H9 (cell line): Measurements from ENCODE around the gene QSOX2. TPM values are rescaled to one million over a fixed set of nuclear protein-coding genes. Genes with fewer than 3 reads are reported as not detected.
A peak's percentile ranks its signal among the peaks of the same experiment; 100 is the strongest.

Experiments
- DNase-seq: peaks from one replicate; pipeline ENCODE4 v3.0.0-alpha.2; 2017
- H2AFZ ChIP-seq: one replicate; pipeline ENCODE4 v1.6.1; 2013; ENCODE audit warnings: mild to moderate bottlenecking, low read length, control low read depth, moderate library complexity
- H2AK5ac ChIP-seq: 2 replicates; pipeline ENCODE4 v1.6.1; 2013; ENCODE audit warnings: low read length, control low read depth, mixed read lengths; ENCODE audit not compliant: insufficient read length
- H2BK120ac ChIP-seq: one replicate; pipeline ENCODE4 v1.6.1; 2013; ENCODE audit warnings: low read depth, mild to moderate bottlenecking, low read length, control low read depth, inconsistent platforms; ENCODE audit not compliant: poor library complexity, severe bottlenecking
- H2BK12ac ChIP-seq: 2 replicates; pipeline ENCODE4 v1.6.1; 2013; ENCODE audit warnings: low read length, control low read depth, mixed read lengths, low read depth; ENCODE audit not compliant: insufficient read length
- H2BK15ac ChIP-seq: 2 replicates; pipeline ENCODE4 v1.6.1; 2013; ENCODE audit warnings: low read depth, low read length, control low read depth
- H2BK20ac ChIP-seq: one replicate; pipeline ENCODE4 v1.6.1; 2013; ENCODE audit warnings: low read depth, mild to moderate bottlenecking, low read length, control low read depth, inconsistent platforms; ENCODE audit not compliant: poor library complexity, severe bottlenecking
- H2BK5ac ChIP-seq: 2 replicates; pipeline ENCODE4 v1.6.1; 2013; ENCODE audit warnings: low read length, control low read depth, mixed read lengths; ENCODE audit not compliant: insufficient read length
- H3K14ac ChIP-seq: 2 replicates; pipeline ENCODE4 v1.6.1; 2013; ENCODE audit warnings: low read length, control low read depth; ENCODE audit not compliant: insufficient read depth
- H3K18ac ChIP-seq: 2 replicates; pipeline ENCODE4 v1.6.1; 2013; ENCODE audit warnings: low read depth, mild to moderate bottlenecking, mixed read lengths, low read length, control low read depth; ENCODE audit not compliant: insufficient read length
- H3K23ac ChIP-seq: 2 replicates; pipeline ENCODE4 v1.6.1; 2013; ENCODE audit warnings: low read length, control low read depth, mixed read lengths, low read depth; ENCODE audit not compliant: insufficient read length
- H3K23me2 ChIP-seq: 2 replicates; pipeline ENCODE4 v1.6.1; 2013; ENCODE audit warnings: low read depth, mild to moderate bottlenecking, mixed read lengths, low read length, control low read depth; ENCODE audit not compliant: insufficient read length, poor library complexity, severe bottlenecking
- H3K27ac ChIP-seq: 2 replicates; pipeline ENCODE4 v1.5.1; 2013; ENCODE audit warnings: low read length, control low read depth, mixed read lengths, low read depth; ENCODE audit not compliant: insufficient read length
- H3K27me3 ChIP-seq: 2 replicates; pipeline ENCODE4 v1.6.1; 2013; ENCODE audit warnings: low read length, control low read depth, inconsistent platforms; ENCODE audit not compliant: insufficient read depth
- H3K4ac ChIP-seq: 2 replicates; pipeline ENCODE4 v1.6.1; 2013; ENCODE audit warnings: low read depth, mild to moderate bottlenecking, control low read depth, inconsistent platforms, low read length, moderate library complexity
- H3K4me1 ChIP-seq: 2 replicates; pipeline ENCODE4 v1.6.1; 2013; ENCODE audit warnings: low read length, control low read depth, inconsistent platforms; ENCODE audit not compliant: insufficient read depth
- H3K4me2 ChIP-seq: 2 replicates; pipeline ENCODE4 v1.6.1; 2013; ENCODE audit warnings: low read length, control low read depth, mixed read lengths; ENCODE audit not compliant: insufficient read length, insufficient read depth
- H3K56ac ChIP-seq: 2 replicates; pipeline ENCODE4 v1.6.1; 2013; ENCODE audit warnings: low read depth, mild to moderate bottlenecking, mixed read lengths, low read length, control low read depth; ENCODE audit not compliant: insufficient read length
- H3K79me1 ChIP-seq: 2 replicates; pipeline ENCODE4 v1.6.1; 2013; ENCODE audit warnings: low read depth, mild to moderate bottlenecking, moderate library complexity, low read length, control low read depth, inconsistent platforms; ENCODE audit not compliant: insufficient read depth, poor library complexity, severe bottlenecking
- H3K79me2 ChIP-seq: 2 replicates; pipeline ENCODE4 v1.6.1; 2013; ENCODE audit warnings: low read length, control low read depth, inconsistent platforms; ENCODE audit not compliant: insufficient read depth
- H3K9ac ChIP-seq: 2 replicates; pipeline ENCODE4 v1.6.1; 2013; ENCODE audit warnings: low read length, control low read depth, mixed read lengths; ENCODE audit not compliant: insufficient read length; ENCODE audit errors: extremely low read depth
- H3K9me3 ChIP-seq: one replicate; pipeline ENCODE4 v1.6.1; 2013; ENCODE audit warnings: low read depth, low read length, inconsistent platforms; ENCODE audit not compliant: control insufficient read depth
- H3T11ph ChIP-seq: one replicate; pipeline ENCODE4 v1.6.1; 2013; ENCODE audit warnings: mild to moderate bottlenecking, low read length, control low read depth, inconsistent platforms
- H4K20me1 ChIP-seq: one replicate; pipeline ENCODE4 v1.6.1; 2013; ENCODE audit not compliant: control insufficient read depth, insufficient read length, insufficient read depth
- H4K5ac ChIP-seq: 2 replicates; pipeline ENCODE4 v1.6.1; 2013; ENCODE audit warnings: low read depth, mild to moderate bottlenecking, mixed read lengths, low read length, control low read depth; ENCODE audit not compliant: insufficient read length
- H4K8ac ChIP-seq: replicated peaks from 2 replicates; pipeline ENCODE4 v1.6.1; 2013; ENCODE audit warnings: low read length, control low read depth, mixed read lengths, low read depth; ENCODE audit not compliant: insufficient read length
- H4K91ac ChIP-seq: 2 replicates; pipeline ENCODE4 v1.6.1; 2013; ENCODE audit warnings: low read depth, mild to moderate bottlenecking, moderate library complexity, mixed read lengths, low read length, control low read depth; ENCODE audit not compliant: insufficient read length
- H3K27ac Mint-ChIP-seq, 3 experiments: 2 replicates in 2 of 3; 3 replicates in 1 of 3; pipeline ENCODE4 v1.8.0; 2020 to 2021; ENCODE audit warnings: mixed read lengths in 3 of 3, mild to moderate bottlenecking in 1 of 3, moderate library complexity in 1 of 3
- H3K27me3 Mint-ChIP-seq: 2 replicates; pipeline ENCODE4 v1.8.0; 2021; ENCODE audit warnings: low read depth, mild to moderate bottlenecking, moderate library complexity, mixed read lengths
- H3K36me3 Mint-ChIP-seq, 3 experiments: 2 replicates in 2 of 3; 3 replicates in 1 of 3; pipeline ENCODE4 v1.8.0; 2020 to 2021; ENCODE audit warnings: low read depth in 3 of 3, mixed read lengths in 3 of 3; ENCODE audit not compliant: insufficient read depth in 1 of 3
- H3K4me1 Mint-ChIP-seq, 2 experiments: 2 replicates each; pipeline ENCODE4 v1.8.0; 2020; ENCODE audit warnings: mixed read lengths in 2 of 2
- H3K4me3 Mint-ChIP-seq, 2 experiments: 2 replicates in 1 of 2; 3 replicates in 1 of 2; pipeline ENCODE4 v1.8.0; 2020 to 2021; ENCODE audit warnings: mild to moderate bottlenecking in 2 of 2, mixed read lengths in 2 of 2, moderate library complexity in 1 of 2
- H3K9me3 Mint-ChIP-seq, 2 experiments: 2 replicates in 1 of 2; 3 replicates in 1 of 2; pipeline ENCODE4 v1.8.0; 2020; ENCODE audit warnings: mild to moderate bottlenecking in 2 of 2, mixed read lengths in 2 of 2, moderate library complexity in 1 of 2
- CTCF ChIP-seq: fragments of 200-600 bp; sonication (generic); conservative IDR thresholded peaks from 3 replicates; pipeline ENCODE4 v1.8.0; 2021; ENCODE audit warnings: antibody characterized with exemption, mild to moderate bottlenecking
- WGBS: extraction: QIAGEN DNeasy Blood & Tissue Kit; methylation state at CpG from one replicate; pipeline ENCODE4 v1.1.7; 2013; ENCODE audit warnings: missing lambda C conversion rate, low lambda C conversion rate, mixed read lengths; ENCODE audit not compliant: insufficient read length; ENCODE audit errors: extremely low coverage; 5-methylcytosine and 5-hydroxymethylcytosine counted together
- total RNA-seq: library from RNA; stranded (reverse); gene quantifications from 2 replicates; pipeline ENCODE4 v1.2.1, GENCODE V29; 2021

QSOX2 gene
- total RNA-seq, 1 experiment from 2014 or later, result 25.8 TPM

- Histone ChIP-seq H2BK20ac (no peak overlapping the region), H3T11ph (no peak overlapping the region), H4K8ac (no peak overlapping the region), H2BK5ac (no peak overlapping the region), H3K18ac (no peak overlapping the region), H2BK12ac (no peak overlapping the region), H2BK120ac (no peak overlapping the region), H2AFZ (no peak overlapping the region), H3K23me2 (peaks cover 3% of the 10 kb centered on the region), H3K27me3 (no peaks in the 10 kb centered on the region), H3K14ac (no peak overlapping the region), H3K4me2 (no peak overlapping the region), H3K9me3 (no peaks in the 10 kb centered on the region), H3K79me1 (no peaks in the 10 kb centered on the region), H3K4ac (no peak overlapping the region), H2BK15ac (no peak overlapping the region), H2AK5ac (no peak overlapping the region), H3K4me1 (no peaks in the 10 kb centered on the region), H3K9ac (no peak overlapping the region), H4K91ac (no peak overlapping the region), H3K79me2 (no peaks in the 10 kb centered on the region), H4K20me1 (no peaks in the 10 kb centered on the region), H3K56ac (no peak overlapping the region), H4K5ac (no peak overlapping the region), H3K27ac (no peak overlapping the region), H3K23ac (no peak overlapping the region)
- TF ChIP-seq CTCF, result no peak
- no peak for DNase-seq
- no CpG with 5 or more reads among the region's 30 CpGs for WGBS
- peak overlapping the region in 1 of 3 experiments; percentile 63; a peak in 2 of 7 replicates for H3K27ac Mint-ChIP-seq
- H3K36me3 Mint-ChIP-seq, result no peaks in the 10 kb centered on the region
- peaks cover 4 to 7% of the 10 kb centered on the region in 2 experiments; a peak in 2 of 4 replicates for H3K4me1 Mint-ChIP-seq
- peaks cover 6% of the 10 kb centered on the region for H3K27me3 Mint-ChIP-seq
- H3K4me3 Mint-ChIP-seq, result no peak overlapping the region
- H3K9me3 Mint-ChIP-seq, result no peaks in the 10 kb centered on the region
Observed at GRCh38 chr9:136286359-136286986, 40.9 kb upstream of the QSOX2 start.
